Stimulated activated CD8-positive, alpha-beta memory T cell treated with anti-CD3 and anti-CD28 coated beads, Interleukin-15, amount 100 ng/mL, for 1 hour (primary cell): Measurements from ENCODE around the gene HEATR1.
"Not testable (repeated sequence)": the region's sequence is repeated elsewhere in the genome, so short reads cannot be mapped to it uniquely, and the experiment has no call there.

ENCODE experiments used
- DNase-seq: peaks from one replicate; pipeline ENCODE4 v3.0.0-alpha.2; 2020; ENCODE audit warnings: low read depth

The HEATR1 gene

GRCh38 chr1:236590553-236591150 lies 13.7 kb downstream of the HEATR1 start:
- DNase-seq = no peak

DNA sequence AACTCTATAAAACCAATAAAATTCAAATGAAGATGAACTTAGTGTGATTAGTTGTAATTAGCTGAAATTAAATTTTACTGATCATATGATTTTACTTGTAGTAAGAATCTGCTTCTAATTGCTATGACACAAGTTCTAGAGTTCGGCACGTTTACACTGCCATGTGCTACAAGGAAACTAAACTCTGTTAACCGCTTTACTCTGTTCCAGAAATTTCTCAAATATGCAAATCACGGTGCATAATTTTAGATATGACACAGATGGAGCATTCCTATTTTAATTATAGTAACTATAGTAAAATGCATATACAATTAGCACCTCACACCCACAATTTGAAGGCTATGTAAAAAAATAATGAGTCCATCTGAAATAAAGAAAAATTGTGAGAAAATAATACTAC lies 14.8 kb downstream of the HEATR1 start:
- no peak for DNase-seq

GRCh38 chr1:236581528-236581927 lies 22.8 kb downstream of the HEATR1 start:
- DNase-seq = no peak

DNA sequence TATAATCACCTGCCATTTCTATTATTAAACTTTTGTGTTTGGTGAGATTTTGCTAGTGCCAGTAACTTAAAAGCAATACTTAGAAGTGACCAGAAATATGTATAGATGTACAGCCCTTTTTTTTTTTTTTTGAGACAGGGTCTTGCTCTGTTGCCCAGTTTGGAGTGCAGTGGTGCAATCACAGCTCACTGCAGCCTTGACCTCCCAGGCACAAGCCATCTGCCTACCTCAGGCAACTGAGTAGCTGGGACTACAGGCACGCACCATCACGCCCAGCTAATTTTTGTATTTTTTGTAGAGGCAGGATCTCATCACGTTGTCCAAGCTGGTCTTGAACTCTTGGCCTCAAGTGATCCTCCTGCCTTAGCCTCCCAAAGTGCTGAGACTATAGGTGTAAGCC lies 23.9 kb downstream of the HEATR1 start:
- not testable (repeated sequence) for DNase-seq

- DNase-seq = no peak
These were observed 25.7 kb downstream of the HEATR1 start for GRCh38 chr1:236578661-236579060.

DNA sequence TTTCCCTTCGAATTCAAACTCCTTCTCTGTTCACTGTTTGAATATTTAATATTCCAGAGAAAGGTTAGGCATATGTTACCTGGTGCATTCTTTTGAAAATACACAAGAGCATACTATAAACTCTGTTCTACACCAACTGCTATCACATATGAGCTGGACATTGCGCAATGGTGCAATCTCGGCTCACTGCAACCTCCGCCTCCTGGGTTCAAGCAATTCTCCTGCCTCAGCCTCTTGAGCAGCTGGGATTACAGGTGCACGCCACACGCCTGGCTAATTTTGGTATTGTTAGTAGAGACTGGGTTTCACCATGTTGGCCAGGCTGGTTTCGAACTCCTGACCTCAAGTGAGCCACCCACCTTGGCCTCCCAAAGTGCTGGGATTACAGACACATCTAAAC lies 27.3 kb downstream of the HEATR1 start:
- not testable (repeated sequence) for DNase-seq

DNA sequence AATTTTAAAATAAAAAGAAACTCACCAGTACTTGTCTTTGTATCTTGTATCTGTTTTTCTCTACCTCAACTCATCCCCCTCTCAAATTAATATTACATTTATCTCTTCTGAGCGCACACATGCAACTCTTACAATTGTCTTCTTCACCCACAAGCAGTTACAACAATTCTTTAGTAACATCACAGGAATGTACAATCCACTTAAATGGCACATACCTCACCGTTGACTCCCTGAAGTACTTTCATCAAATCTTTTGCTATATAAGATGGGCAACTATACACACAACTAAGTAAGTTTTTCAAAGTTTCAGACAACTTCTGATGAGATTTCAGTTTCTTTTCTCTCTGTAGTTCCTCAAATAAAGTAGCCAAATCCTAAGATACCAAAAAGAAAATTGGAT lies 28.3 kb downstream of the HEATR1 start:
- no peak for DNase-seq

DNA sequence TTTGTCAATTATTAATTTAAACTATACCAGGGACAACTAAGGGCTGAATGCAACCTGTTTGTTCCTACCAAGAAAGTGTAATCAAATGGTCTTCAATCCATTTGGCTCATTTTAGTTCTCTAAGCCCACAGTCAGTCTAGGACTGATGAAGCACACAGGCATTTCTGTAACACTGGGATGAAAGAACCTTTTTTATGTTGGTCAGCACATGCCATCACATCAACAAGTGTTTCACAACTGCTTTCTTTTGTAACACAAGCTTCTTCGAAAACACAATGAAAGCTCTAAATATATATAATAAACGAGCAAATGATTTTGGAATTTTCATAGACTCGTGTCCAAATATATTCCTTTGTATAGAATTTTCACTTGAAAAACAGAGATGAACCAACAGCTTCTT lies 28.8 kb downstream of the HEATR1 start:
- no peak for DNase-seq

DNA sequence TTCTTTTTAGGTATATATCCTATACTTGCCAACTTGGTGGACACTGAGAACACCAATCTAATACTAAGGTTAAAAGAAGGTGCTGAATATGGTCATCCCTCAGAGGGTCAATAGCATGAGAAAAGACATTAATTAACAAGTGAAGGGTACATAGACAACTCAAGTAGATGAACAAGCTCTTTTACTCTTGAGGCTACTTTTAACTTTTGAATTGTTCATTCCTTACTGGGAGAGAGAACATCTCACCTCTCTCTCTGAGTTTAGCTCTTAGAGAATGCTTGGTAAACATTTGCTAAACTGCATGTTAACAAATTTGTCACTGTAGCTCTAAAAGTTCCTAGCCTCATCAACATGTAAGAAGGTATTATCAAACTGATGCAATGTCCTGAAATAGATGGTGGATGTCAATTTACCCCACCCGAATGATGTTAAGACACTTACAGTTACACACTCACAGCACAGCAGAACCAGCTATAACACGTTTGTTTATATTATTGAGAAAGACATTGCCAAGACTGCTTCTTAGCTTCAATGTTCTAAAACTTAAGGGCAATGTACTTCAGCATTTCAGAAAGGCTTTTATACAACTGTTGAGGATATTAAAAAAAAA lies 35.9 kb downstream of the HEATR1 start:
- DNase-seq = no peak

GRCh38 chr1:236565530-236565929 lies 38.8 kb downstream of the HEATR1 start:
- DNase-seq = no peak

- DNase-seq = no peak
These were observed 42.3 kb downstream of the HEATR1 start for GRCh38 chr1:236561976-236562375.

GRCh38 chr1:236560213-236560771 lies 44.0 kb downstream of the HEATR1 start:
- no peak for DNase-seq

DNA sequence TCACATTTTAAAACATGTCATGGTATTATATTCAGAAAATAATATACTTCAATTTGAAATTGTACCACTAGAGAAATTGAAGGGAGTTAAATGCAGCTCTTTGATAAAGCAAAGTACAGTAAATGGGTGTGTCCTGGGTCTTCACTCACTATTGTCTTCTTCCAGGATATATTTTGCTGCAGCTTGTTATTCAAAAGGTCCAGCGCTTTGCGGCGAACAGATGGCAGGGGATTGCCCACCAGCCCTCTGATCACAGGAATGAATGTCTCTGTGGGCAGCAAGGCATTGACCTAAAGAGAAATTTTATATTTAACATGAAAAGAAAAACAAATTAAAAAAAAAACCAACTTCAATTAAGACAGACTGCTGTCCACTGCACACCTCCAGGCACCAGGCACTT lies 45.5 kb downstream of the HEATR1 start:
- no peak for DNase-seq

- no peak for DNase-seq
These were observed 46.2 kb downstream of the HEATR1 start for GRCh38 chr1:236558081-236558480.

DNA sequence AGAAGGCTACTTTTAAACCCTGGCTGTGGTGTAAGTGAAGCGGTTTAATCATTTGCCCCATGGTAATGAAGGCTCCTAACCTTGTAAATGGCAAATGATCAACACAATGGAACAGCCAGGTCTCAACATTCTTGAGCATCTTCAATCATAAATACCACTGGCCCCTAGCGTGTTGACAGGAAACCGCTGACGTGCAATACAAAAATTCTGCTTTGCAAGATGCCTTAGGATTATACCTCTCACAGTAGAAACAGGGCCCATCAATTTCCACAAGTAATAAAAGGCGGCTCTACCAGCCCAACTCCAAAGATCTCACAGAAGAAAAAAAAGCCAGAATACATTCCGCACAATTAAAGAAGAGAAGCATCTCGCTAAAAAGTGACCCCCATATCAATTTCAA lies 47.7 kb downstream of the HEATR1 start:
- no peak for DNase-seq

DNA sequence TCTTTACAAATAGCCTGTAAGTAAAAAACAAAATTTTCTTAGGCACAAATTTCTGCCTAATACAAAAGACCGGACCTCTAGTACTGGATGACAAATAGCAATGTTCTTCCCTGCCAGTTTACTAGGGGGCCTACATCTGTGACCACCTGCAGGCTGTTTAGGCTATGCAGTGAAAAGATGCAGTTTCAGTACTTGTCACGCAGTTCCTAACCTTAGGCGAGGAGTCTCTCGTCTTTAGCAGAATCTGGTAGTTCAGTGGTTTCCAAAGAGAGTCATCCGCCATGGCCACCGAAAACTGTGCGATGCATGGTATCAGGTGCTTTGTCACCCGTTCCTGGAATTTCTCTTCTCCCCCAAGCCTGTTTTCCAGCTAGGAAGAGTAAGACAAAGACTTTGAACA lies 50.9 kb downstream of the HEATR1 start:
- no peak for DNase-seq

DNA sequence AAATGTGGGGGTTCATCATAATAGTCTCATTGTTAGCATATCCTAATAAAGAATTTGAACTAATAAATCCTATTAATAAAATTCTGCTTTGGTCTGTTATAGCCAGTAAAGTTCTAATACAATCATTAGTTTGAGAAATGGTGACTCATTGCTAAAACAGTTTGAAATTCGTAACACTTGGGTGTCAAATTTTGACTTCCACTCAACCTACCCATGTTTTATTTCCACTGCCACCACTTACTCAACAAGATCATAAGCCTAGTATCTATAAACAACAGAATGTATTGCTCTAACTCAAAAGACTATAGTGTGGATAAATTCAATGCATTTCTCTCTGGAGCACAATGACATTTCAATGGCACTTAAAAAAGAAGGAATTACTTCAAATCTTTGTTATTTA lies 51.4 kb downstream of the HEATR1 start:
- DNase-seq = no peak

DNA sequence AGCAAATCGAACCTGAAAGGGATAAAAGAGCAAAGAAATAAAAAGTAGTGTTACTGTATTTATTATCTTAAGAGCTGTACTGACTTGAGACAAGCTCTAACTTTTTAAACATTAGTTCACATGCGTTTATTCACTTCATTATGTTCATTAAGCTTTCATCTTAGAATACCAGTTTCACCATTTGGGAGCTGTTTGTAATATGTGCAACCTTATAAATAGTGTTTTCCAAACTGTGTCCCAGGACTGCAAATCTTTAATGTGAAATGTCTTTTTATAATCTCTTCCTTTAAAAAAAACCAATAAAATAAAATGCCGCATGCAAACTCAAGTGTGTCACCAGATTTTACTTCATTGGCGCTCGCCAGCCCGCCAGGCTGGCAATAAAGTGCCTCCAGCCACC lies 52.2 kb downstream of the HEATR1 start:
- no peak for DNase-seq

GRCh38 chr1:236550961-236551851 lies 53.1 kb downstream of the HEATR1 start:
- DNase-seq = no peak

DNA sequence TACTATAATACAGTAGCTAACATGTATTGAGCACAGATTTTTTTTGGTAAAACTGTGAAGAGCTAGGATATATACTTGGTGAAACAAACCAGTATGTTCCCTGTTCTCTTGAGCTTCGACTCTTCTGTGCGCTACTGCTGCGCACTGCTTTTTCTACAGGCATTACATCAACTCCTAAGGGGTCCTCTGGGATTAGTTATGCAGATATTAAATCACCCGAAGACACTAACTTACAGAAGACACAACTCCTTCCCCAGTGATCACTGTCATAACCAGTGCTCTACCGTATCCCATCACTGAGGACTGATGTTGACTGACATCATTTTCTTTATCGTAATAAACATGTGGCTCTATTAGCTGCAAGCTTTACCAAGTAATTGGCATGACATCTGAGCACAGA lies 55.9 kb downstream of the HEATR1 start:
- no peak for DNase-seq

DNA sequence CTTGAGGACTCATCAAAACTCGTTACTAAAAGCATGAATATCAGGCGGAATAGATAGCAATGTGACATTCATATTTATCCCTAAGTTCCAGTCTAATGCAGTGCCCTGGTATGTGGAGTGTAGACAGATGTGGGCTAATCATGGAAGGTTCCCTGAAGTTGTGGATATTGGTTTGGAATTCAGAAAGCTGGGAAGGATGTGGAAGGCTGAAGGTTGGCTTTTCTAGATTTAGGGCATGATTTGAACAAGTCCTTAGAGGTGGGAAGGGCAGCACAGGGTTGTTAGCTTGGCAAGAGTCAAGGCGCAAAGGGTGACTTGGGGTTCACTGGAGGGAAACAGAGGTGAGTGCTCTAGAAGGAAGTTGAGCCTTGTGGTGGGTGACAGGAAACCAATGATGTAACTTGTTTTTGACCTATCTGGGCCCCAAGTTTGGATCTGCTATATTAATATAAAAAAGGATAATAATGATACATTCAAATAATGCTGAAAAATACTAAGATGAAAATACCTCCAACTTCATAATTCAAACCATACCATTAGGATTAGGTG lies 58.6 kb downstream of the HEATR1 start:
- no peak for DNase-seq

DNA sequence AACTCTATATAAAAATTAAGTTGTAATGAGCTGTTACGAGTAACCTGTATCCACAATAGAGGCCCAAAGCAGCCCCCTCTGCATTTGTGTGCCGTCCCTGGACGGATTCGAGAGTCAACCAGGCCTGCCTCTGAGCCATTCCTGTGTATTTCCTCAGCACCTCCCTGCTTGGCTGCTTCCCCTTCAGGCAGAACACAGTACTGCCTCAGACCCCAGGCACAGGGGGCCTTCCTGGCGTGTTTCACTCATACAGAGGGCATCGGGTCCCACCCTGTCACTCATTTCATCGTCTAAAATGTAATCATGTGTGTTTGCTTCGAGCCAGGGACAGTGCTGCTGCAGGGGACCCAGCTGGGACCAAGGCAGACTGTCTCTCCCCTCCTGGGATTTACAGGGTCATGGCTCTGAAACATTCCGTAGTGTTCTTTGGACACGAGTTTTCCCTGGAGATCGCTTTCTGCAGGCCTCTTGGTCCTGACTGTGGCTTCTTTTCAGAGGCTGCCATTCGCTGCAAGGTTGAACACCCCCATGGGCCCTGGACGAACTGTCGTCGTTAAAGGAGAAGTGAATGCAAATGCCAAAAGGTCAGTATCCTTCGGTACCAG lies 61.1 kb downstream of the HEATR1 start:
- DNase-seq = no peak
